Epithelial cell of proximal tubule (primary cell): ENCODE measurements around the gene TMEM63C. TPM values are rescaled to one million over a fixed set of nuclear protein-coding genes. Genes with fewer than 3 reads are reported as not detected.

Source experiments
- DNase-seq: peaks from one replicate; pipeline ENCODE4 v3.0.0-alpha.2; 2011; ENCODE audit warnings: low read depth
- H3K4me3 ChIP-seq: 2 replicates; pipeline ENCODE4 v1.5.1; 2011; ENCODE audit warnings: low read depth, mild to moderate bottlenecking, low read length
- CTCF ChIP-seq: conservative IDR thresholded peaks from 2 replicates; pipeline ENCODE4 v1.5.1; 2012; ENCODE audit warnings: low read depth, mild to moderate bottlenecking, low read length
- total RNA-seq: library from RNA; depleted of rRNA; stranded (reverse); fragments of >200 nt; gene quantifications from 2 replicates; pipeline ENCODE4 v1.2.3, GENCODE V29; 2015

Gene TMEM63C
- total RNA-seq, 1 donor from 2014 or later = 0.35 TPM

GRCh38 chr14:77148510-77149231 is 32.9 kb upstream of the TMEM63C start:
- DNase-seq = no peak
- H3K4me3 ChIP-seq = no peak overlapping the region
- TF ChIP-seq CTCF = no peak

GRCh38 chr14:77151245-77151644 is 30.4 kb upstream of the TMEM63C start:
- peak; percentile 65 for TF ChIP-seq CTCF
- no peak overlapping the region for H3K4me3 ChIP-seq
- DNase-seq = no peak

- H3K4me3 ChIP-seq = no peak overlapping the region
- no peak for DNase-seq
- peak; percentile 30 for TF ChIP-seq CTCF
These were observed 29.5 kb upstream of the TMEM63C start for GRCh38 chr14:77151918-77152588.

GRCh38 chr14:77153802-77154201 is 27.8 kb upstream of the TMEM63C start:
- TF ChIP-seq CTCF = no peak
- H3K4me3 ChIP-seq = no peak overlapping the region
- no peak for DNase-seq

GRCh38 chr14:77154421-77154820 is 27.2 kb upstream of the TMEM63C start:
- no peak for DNase-seq
- H3K4me3 ChIP-seq = no peak overlapping the region
- TF ChIP-seq CTCF = no peak

- no peak overlapping the region for H3K4me3 ChIP-seq
- no peak for TF ChIP-seq CTCF
- no peak for DNase-seq
These were observed 26.5 kb upstream of the TMEM63C start for GRCh38 chr14:77155083-77155482.
